Measurements from ENCODE around the gene RGS7.

Gene RGS7

DNA sequence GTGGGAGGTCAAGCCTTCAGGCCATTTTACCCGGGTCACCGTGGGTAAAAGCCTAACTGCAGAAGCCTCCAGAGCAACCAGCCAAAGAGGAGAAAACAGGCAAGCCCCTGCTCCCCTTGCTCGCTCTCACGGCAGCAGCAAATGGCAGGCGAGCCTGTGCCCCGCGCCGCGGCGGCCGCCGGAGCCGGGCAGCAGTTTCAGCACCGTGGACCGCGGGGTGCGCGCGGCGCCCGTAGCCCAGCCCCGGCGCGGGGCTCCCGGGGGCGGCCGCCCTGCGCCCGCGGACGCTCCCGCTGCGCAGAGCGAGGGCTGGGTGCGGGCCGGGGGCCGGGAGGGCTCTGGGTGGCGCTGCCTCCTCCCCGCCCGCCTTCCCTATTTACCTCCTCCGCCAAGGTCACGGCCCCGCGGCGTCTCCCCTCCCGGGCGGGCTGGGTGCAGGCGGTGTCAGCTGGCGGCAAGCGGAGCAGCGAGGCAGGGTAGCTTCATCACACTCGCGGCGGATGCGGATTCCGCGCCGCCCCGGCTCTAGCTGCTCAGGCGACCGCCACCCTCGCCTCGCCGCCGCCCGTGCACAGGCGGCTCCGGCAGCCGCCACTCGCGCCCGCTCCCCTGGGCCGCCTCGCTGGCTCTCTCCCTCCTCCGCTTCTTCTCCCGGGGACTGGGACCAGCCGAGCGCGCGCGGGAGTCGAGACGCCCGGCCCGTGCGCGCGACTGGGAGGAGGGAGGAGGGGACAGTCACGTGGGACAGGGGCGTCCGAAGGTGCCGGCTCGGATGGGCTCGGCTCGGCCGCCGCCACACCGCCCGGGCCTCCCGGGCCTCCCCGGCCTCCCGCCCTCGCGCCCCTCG lies at the start of gene RGS7:
Gene RGS7 (minus strand): TSS at position 687 of the 847 bp plus-strand sequence.
- intact Hi-C loops (cut with DNase I) = no loop called here

GRCh38 chr1:241406421-241406820 lies 49.4 kb upstream of the RGS7 start:
- intact Hi-C loops (cut with DNase I) = no loop called here
- DNase-seq = no peak

More for the DNA sequence above, at the start of gene RGS7:
- DNase-seq = peak; percentile 54 to 95 (median 76)

- peak in 1 of 10 donors; percentile 33 for DNase-seq
Observed at GRCh38 chr1:241401156-241401555, 44.2 kb upstream of the RGS7 start.

GRCh38 chr1:241396747-241397681 lies 40.0 kb upstream of the RGS7 start:
- DNase-seq = no peak
- intact Hi-C loops (cut with DNase I) = no loop called here

More at GRCh38 chr1:241401156-241401555, 44.2 kb upstream of the RGS7 start:
- intact Hi-C loops (cut with DNase I) = no loop called here

- DNase-seq = no peak
Observed at GRCh38 chr1:241391926-241392710, 35.1 kb upstream of the RGS7 start.

DNA sequence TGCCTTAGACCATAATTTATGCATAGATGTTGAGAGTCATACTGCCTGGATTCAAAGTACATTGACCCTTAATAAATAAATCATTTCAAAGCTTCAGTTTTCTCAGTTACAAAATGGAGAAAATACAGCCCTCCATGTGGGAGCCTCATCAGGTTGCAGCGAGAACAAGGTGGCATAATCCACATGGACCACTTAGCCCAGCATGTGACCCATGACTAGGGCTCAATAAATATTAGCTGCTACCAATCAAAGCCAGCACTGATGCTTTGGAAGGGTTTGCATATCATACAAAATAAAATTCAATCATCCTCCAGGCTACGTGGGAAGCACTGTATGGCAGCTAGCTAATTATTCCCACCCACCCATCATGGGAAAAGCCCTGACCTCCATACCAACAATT lies 33.5 kb upstream of the RGS7 start:
- DNase-seq = no peak
- intact Hi-C loops (cut with DNase I) = no loop called here

More at GRCh38 chr1:241391926-241392710, 35.1 kb upstream of the RGS7 start:
- intact Hi-C loops (cut with DNase I) = no loop called here

GRCh38 chr1:241389400-241389799 lies 32.4 kb upstream of the RGS7 start:
- intact Hi-C loops (cut with DNase I) = no loop called here
- DNase-seq = no peak

DNA sequence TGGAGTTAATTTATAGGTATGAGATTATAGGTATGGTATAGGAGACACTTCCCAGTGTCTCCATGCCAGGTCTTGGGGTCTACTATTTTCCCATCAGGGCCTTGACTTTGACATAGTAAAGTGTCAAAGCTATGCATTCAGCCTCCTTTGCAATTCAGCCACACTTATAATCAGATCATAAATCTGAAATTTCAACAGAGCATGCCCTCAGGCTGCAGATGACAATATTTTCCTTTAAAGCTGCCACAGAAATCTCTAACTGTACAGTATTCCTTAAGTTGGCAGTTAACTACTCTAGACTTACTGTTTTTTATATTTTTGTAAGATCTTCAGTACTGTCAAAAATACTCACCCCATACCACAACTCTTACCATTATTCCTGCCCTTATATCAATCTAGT lies 30.2 kb upstream of the RGS7 start:
- intact Hi-C loops (cut with DNase I) = no loop called here
- DNase-seq = no peak

DNA sequence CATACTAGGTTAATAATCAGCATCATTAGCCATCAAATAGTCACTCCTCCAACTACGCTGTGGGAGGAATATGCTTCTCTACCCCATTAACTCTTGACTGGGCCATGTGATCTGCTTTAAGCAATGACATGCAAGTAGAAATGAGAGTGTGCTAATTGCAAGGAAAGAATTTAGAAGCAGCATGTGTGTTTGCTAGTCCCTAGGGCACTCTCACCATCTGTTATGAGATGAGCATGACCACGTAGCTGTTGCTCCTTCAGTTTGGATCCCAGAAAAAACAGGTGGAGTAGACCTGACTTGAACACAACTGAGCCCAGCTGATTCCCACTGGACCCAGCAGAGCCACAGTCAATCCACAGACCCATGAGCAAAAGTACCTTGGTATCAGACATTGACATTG lies 19.7 kb upstream of the RGS7 start:
- DNase-seq = no peak
- intact Hi-C loops (cut with DNase I) = no loop called here

DNA sequence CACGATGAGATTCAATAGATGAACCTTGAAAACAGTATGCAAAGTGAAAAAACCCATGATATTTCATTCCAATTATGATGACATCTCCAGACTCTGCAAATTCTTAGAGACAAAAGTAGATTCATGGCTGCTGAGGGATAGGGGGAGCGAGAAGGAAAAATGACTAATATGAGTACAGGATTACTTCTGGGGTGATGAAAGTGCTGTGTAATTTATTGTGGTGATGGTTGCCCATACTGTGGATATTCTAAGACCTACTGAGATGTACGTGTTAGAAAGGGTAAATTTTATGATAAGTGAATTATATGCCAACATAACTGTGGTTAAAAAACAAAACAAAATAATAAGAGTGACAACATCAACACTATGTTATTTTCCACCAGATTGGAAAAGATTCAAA lies 18.9 kb upstream of the RGS7 start:
- intact Hi-C loops (cut with DNase I) = no loop called here
- DNase-seq = no peak

DNA sequence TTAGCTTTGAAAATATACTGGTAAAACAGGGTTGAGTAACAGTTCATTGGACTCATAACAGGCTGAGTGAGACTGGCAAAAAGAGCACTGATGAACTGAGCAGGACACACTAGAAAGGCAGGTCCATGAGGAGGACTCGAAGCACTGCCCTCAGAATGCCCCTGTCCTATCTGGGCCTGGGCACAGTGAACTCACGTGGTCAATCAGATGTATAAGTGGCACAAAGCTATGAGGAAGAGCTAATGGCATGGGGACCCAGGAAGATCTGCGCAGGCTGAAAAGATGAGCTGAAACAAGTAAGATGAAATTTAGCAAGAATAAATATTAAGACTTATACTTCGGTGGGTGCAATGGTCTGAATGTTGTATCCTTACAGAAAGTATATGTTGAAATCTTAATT lies 9.2 kb upstream of the RGS7 start:
- intact Hi-C loops (cut with DNase I) = no loop called here

DNA sequence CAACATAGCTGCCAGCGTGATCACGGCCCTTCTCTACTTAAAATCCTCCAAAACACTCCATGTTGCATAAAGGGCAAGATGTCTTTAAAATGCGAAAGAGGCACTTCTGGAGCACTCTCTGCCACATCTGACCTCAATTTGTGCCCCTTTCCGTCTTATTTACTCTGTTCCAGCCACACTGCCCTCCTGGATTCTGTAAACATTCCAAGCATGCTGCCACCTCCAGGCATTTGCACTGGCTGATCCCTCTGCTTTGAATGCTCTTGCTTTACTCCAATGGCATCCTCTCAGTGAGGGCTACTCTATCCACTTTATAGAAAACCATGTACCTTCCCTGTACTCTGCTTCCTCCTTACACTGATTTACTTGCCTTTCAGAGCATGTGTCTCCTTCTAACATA lies 5.3 kb upstream of the RGS7 start:
- no peak for DNase-seq
- intact Hi-C loops (cut with DNase I) = no loop called here

More for the DNA sequence above, 9.2 kb upstream of the RGS7 start:
- DNase-seq = no peak

GRCh38 chr1:241357366-241358340 lies 648 bp upstream of the RGS7 start:
- intact Hi-C loops (cut with DNase I) = no loop called here
- no peak for DNase-seq

DNA sequence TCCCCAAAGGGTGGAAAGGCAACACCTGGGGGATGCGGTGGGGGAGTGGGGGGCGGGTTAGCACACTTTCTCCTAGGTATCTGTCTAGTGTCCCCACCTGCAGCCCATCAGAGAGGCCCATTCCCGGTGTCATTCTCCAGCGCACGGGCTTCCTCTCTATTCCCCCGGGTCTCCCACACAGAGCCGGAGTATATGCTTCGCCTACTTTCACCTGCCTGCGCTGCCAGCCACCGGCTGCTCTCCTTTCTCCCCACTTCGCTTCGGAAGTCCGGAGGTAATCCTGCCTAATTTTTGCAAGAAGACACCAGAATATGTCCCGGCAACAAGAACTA lies 852 bp downstream of the RGS7 start:
- intact Hi-C loops (cut with DNase I) = no loop called here
- peak in 6 of 10 donors; percentile 11 to 78 (median 35) for DNase-seq

DNA sequence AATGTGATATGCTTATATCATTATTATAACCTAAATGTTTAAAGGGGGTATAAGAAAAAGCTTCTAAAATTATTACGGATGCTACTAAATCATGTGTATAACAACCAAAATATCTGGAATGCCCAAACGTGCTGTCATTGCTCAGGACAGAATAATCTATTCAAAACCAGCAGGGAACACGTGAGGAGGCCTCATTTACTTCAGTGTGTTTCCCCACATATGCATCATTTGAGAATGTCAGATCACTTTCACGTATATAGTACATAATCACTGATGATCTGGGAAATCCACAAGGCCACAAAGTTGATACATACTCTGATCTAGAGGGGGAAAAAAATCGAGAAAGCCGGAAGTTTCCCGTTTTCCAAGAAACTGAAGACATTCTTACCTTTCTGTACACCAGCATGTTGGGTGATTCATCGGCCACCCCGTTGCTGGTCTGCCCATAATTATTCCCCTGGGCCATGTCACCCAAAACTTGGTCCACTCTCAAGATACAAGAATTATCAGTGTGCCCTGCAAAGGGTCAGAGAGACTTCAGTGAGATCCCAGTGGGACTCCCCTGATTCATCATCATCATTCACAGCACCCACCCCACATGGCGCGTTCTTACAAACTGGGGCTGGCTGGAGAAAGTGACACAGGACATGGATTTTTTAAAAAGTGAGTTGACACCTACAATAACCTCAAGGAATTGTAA lies 1.5 kb downstream of the RGS7 start:
- intact Hi-C loops (cut with DNase I) = no loop called here
- peak in 3 of 10 donors; percentile 9 to 67 (median 64) for DNase-seq

DNA sequence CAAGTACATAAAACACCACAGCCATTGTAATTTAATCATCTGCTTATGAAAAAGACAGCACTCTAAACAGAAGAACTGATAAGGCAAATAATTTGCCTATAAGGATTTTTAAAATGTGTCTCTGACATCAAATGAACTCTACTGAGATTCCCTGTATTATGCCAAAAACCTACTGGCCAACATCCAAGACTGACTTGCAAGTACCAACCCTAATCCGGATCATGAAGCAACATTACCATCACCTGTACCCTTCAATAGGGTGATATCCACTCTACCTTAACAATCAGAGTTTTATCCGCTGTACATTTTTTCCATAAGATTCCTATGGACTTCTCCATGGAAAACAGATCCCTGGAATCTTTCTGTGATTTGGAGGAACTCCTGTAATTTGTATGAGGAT lies 4.6 kb downstream of the RGS7 start:
- DNase-seq = no peak
- intact Hi-C loops (cut with DNase I) = no loop called here

- no peak for DNase-seq
- intact Hi-C loops (cut with DNase I) = no loop called here
Observed at GRCh38 chr1:241351841-241352240, 5.2 kb downstream of the RGS7 start.

GRCh38 chr1:241343956-241344355 lies 13.0 kb downstream of the RGS7 start:
- no peak for DNase-seq
- intact Hi-C loops (cut with DNase I) = no loop called here

GRCh38 chr1:241336335-241336734 lies 20.7 kb downstream of the RGS7 start:
- no peak for DNase-seq
- intact Hi-C loops (cut with DNase I) = no loop called here

Data from posterior cingulate gyrus (tissue), 11 donors.